ENCODE measurements around the gene HOXC9.

HOXC9 gene

GRCh38 chr12:54007538-54008259, 7.7 kb downstream of the HOXC9 start:
- no peak overlapping the region for H3K4me3 ChIP-seq (ENCODE audit: low read depth in 1 of 2, low read length in 2 of 2)
- no peak overlapping the region for H3K27ac ChIP-seq (ENCODE audit: low read length)
- no peaks in the 10 kb centered on the region for H3K36me3 ChIP-seq (ENCODE audit: control insufficient read depth in 1 of 2, insufficient read depth in 2 of 2, low read length in 2 of 2)
- H3K4me1 ChIP-seq (ENCODE audit: control insufficient read depth in 1 of 2, insufficient read depth in 2 of 2, low read length in 2 of 2), result peaks cover 0 to 17% of the 10 kb centered on the region in 2 donors
- peaks cover 87% of the 10 kb centered on the region for H3K27me3 ChIP-seq (ENCODE audit: low read depth, low read length)
- H3K9me3 ChIP-seq (ENCODE audit: control insufficient read depth in 1 of 2, low read length in 2 of 2), result no peaks in the 10 kb centered on the region

- H3K4me3 ChIP-seq (ENCODE audit: low read depth in 1 of 2, low read length in 2 of 2), result no peak overlapping the region
- H3K27ac ChIP-seq (ENCODE audit: low read length), result no peak overlapping the region
Measured at GRCh38 chr12:54008260-54008552, 8.2 kb downstream of the HOXC9 start.

DNA sequence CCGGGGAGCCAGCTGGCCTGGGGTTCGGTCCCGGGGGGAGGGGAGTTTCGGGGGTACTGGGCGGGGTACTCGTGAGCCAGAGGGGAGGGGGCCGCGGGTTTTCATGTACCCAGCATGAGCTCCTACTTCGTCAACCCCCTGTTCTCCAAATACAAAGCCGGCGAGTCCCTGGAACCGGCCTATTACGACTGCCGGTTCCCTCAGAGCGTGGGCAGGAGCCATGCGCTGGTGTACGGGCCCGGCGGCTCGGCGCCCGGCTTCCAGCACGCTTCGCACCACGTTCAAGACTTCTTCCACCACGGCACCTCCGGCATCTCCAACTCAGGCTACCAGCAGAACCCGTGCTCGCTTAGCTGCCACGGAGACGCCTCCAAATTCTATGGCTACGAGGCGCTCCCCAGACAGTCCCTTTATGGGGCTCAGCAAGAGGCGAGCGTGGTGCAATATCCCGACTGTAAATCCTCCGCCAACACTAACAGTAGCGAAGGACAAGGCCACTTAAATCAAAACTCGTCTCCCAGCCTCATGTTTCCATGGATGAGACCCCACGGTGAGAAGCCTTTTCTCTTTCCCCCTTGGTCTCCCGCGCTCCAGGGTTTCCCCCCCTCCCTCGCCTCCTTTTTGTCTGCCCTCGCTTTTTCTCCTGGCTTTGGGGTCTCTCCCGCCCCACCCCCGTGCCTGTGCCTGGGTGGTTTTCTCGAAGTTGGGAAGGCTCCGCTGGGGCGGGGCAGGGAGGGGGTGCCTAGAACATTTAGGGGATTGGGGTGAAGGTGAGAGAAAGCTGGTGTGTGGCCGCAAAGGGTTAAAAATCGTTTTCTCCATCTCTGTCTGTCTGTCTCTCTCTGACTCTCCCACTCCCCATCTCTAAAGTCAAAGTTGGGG, 9.5 kb downstream of the HOXC9 start:
- Histone ChIP-seq H3K4me1 (ENCODE audit: control insufficient read depth in 1 of 2, insufficient read depth in 2 of 2, low read length in 2 of 2) (peaks cover 0 to 20% of the 10 kb centered on the region in 2 donors), H3K36me3 (ENCODE audit: control insufficient read depth in 1 of 2, insufficient read depth in 2 of 2, low read length in 2 of 2) (no peaks in the 10 kb centered on the region), H3K9me3 (ENCODE audit: control insufficient read depth in 1 of 2, low read length in 2 of 2) (no peaks in the 10 kb centered on the region), H3K27ac (ENCODE audit: low read length) (no peak overlapping the region), H3K27me3 (ENCODE audit: low read depth, low read length) (peaks cover 89% of the 10 kb centered on the region), H3K4me3 (ENCODE audit: low read depth in 1 of 2, low read length in 2 of 2) (peak overlapping the region in 1 of 2 donors; percentile 47)

More at GRCh38 chr12:54008260-54008552, 8.2 kb downstream of the HOXC9 start:
- Histone ChIP-seq H3K27me3 (ENCODE audit: low read depth, low read length) (peaks cover 87% of the 10 kb centered on the region), H3K4me1 (ENCODE audit: control insufficient read depth in 1 of 2, insufficient read depth in 2 of 2, low read length in 2 of 2) (peaks cover 0 to 17% of the 10 kb centered on the region in 2 donors), H3K9me3 (ENCODE audit: control insufficient read depth in 1 of 2, low read length in 2 of 2) (no peaks in the 10 kb centered on the region), H3K36me3 (ENCODE audit: control insufficient read depth in 1 of 2, insufficient read depth in 2 of 2, low read length in 2 of 2) (no peaks in the 10 kb centered on the region)

DNA sequence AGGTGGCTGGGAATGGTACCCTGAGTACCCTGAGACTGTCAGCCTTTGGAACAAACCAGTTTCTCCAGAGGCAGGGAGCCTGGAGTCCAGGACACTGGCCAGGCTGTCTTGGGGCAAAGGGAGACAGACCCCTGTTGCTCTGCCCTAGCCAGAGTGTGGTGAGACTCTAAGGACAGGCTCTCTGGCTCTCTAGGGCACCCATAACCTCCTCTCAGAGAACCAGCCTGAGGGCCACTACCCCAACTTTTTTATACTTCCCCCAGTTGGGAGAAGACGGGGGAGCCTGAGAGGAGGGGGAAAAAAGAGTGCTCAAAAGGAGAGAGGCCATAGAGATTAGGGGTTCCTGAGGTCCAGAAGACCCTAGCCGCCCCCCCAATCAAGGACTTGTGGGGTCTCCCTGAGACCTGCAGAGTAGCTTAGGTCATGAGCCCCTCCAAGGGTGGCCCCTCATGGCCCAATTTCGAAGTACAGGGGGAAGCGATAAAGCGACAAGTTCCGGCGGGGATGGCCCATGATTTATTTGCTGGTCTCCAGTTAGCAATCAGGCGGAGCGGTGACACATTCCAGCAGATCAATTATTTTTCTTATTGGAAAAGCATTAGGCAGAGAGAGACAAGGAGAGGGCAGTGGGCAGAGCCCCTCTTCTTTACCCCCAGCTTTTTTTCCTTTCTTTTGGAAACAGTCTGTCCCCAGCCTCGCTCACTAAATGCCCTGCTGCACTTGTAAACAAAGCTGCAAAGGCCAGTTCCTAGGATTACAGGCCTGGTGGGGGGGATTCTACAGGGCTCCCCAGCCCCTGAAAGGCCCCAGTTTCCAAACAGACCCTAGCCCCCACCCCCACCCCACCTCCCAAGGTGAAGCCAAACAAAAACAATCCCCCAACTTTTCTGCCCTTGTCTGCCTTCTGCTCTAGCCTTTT, 10.4 kb downstream of the HOXC9 start:
- H3K27me3 ChIP-seq (ENCODE audit: low read depth, low read length), result peaks cover 89% of the 10 kb centered on the region
- H3K4me1 ChIP-seq (ENCODE audit: control insufficient read depth in 1 of 2, insufficient read depth in 2 of 2, low read length in 2 of 2), result peaks cover 0 to 23% of the 10 kb centered on the region in 2 donors
- H3K36me3 ChIP-seq (ENCODE audit: control insufficient read depth in 1 of 2, insufficient read depth in 2 of 2, low read length in 2 of 2), result no peaks in the 10 kb centered on the region
- H3K4me3 ChIP-seq (ENCODE audit: low read depth in 1 of 2, low read length in 2 of 2), result no peak overlapping the region
- H3K9me3 ChIP-seq (ENCODE audit: control insufficient read depth in 1 of 2, low read length in 2 of 2), result no peaks in the 10 kb centered on the region
- H3K27ac ChIP-seq (ENCODE audit: low read length), result no peak overlapping the region

- Histone ChIP-seq H3K9me3 (ENCODE audit: control insufficient read depth in 1 of 2, low read length in 2 of 2) (no peaks in the 10 kb centered on the region), H3K27ac (ENCODE audit: low read length) (no peak overlapping the region), H3K36me3 (ENCODE audit: control insufficient read depth in 1 of 2, insufficient read depth in 2 of 2, low read length in 2 of 2) (no peaks in the 10 kb centered on the region), H3K27me3 (ENCODE audit: low read depth, low read length) (peaks cover 89% of the 10 kb centered on the region), H3K4me1 (ENCODE audit: control insufficient read depth in 1 of 2, insufficient read depth in 2 of 2, low read length in 2 of 2) (peaks cover 0 to 19% of the 10 kb centered on the region in 2 donors), H3K4me3 (ENCODE audit: low read depth in 1 of 2, low read length in 2 of 2) (no peak overlapping the region)
Measured at GRCh38 chr12:54010972-54011664, 11.2 kb downstream of the HOXC9 start.

DNA sequence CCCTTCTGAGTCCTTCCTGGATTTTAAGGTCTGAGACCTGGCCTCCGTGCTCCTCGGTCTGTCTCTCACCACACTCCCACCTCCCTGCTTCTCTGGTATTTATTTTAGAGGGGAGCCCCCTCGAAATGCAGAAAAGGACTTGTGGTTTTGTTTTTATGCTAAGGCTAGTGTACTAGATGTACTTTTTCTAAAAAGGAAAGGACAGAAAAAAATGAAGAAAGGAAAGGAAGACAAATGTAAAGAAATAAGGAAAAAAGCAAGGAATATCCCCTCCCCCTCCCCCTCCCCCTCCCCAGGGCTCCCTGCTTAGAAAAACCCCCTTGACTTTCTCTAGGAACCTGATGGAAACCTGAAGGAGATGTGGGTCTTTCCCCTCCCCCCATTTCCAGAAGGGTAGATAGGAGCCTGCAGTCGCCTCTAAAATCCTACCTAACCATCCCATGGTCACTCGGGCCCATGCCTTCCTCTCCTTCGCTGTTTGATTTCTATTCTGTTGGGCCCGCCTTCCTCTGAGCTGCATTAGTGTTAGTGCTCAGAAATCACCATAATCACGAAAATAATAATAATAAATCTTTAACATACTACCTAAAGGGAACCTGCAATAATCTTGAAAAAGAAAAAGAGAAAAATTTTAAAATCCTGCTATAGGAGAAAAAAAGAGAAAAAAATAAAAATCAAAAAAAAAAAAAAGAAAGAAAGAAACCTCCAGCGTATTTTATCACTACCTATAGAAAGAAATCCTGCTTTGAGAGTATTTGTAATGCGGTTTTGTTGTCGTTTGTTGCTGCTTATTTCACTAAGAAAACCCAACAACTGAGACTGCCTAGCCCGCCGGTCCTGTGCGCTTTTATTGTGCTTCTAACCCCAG, 11.9 kb downstream of the HOXC9 start:
- peaks cover 0 to 16% of the 10 kb centered on the region in 2 donors for H3K4me1 ChIP-seq (ENCODE audit: control insufficient read depth in 1 of 2, insufficient read depth in 2 of 2, low read length in 2 of 2)
- H3K27ac ChIP-seq (ENCODE audit: low read length), result no peak overlapping the region
- H3K27me3 ChIP-seq (ENCODE audit: low read depth, low read length), result peaks cover 84% of the 10 kb centered on the region

DNA sequence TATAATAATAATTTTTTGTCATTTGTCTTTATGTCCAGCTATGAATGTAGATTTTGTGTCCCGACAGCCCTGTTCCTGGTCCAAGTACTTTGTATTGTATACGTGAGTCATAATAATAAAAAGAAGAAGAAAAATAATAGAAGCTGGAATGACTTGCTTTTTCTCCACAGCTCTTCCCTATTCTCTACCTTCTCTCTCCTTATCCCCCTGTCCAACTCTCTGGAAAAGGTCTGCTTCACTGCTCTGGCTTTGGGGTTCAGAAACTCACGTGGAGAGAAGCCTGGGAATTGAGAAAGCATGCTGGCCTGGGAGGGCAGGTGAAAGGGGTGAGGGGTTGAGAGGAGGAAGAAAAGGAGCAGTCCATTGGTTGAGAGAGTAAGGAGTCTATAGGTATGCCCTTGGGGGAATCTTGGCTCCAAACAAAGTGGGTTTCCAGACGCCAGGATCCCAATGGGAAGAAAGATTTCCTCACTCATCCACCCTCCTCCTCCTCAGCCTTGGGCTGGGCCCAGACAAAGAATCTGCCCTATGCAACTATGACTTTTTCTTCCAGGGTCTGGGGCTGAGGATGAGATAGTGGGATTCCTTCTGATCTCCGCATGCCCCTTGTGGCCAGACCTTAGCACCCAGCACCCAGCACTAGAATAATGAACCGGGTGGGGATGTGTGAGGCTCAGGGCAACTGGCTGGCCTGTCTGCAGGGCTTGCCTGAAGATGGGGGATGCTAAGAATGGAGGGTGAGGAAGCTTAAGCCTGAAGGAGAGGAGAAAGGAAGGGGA, 12.9 kb downstream of the HOXC9 start:
- Histone ChIP-seq H3K4me3 (ENCODE audit: low read depth in 1 of 2, low read length in 2 of 2) (no peak overlapping the region), H3K4me1 (ENCODE audit: control insufficient read depth in 1 of 2, insufficient read depth in 2 of 2, low read length in 2 of 2) (peaks cover 0 to 25% of the 10 kb centered on the region in 2 donors), H3K36me3 (ENCODE audit: control insufficient read depth in 1 of 2, insufficient read depth in 2 of 2, low read length in 2 of 2) (no peaks in the 10 kb centered on the region), H3K27me3 (ENCODE audit: low read depth, low read length) (peaks cover 81% of the 10 kb centered on the region), H3K9me3 (ENCODE audit: control insufficient read depth in 1 of 2, low read length in 2 of 2) (no peaks in the 10 kb centered on the region), H3K27ac (ENCODE audit: low read length) (no peak overlapping the region)

More for the DNA sequence above, 11.9 kb downstream of the HOXC9 start:
- no peaks in the 10 kb centered on the region for H3K9me3 ChIP-seq (ENCODE audit: control insufficient read depth in 1 of 2, low read length in 2 of 2)
- no peak overlapping the region for H3K4me3 ChIP-seq (ENCODE audit: low read depth in 1 of 2, low read length in 2 of 2)
- no peaks in the 10 kb centered on the region for H3K36me3 ChIP-seq (ENCODE audit: control insufficient read depth in 1 of 2, insufficient read depth in 2 of 2, low read length in 2 of 2)

DNA sequence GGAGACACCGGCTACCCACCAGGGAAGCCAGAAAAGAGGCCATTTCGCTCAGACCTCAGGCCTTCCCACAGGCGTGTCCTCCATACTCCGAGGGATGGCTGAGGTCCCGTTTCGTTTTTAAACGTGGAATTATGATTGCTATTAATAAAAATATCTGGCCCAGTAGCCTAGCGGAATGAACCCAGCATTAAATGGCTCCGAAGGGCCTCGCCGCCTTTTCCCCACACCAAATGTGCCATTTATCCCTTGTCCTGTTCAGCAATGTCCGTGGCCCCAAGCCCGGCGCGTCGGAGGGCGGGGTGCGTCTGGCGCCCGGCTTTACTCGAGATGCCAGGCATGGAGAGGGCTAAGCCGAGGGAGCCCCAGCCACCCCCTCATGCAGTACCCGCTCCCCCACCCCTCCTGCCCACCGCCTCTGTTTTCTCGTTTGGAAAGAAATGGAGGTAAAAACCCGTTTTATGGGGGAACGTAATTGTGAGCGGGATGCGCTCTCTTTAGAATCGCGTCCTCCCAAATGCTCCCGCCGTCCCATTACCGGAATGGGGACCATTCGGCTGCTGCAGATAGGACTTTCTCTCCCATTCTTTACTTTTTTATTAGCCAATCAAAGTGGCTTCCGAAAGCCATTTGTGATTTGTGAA, 14.5 kb downstream of the HOXC9 start:
- no peak overlapping the region for H3K27ac ChIP-seq (ENCODE audit: low read length)
- H3K9me3 ChIP-seq (ENCODE audit: control insufficient read depth in 1 of 2, low read length in 2 of 2), result no peaks in the 10 kb centered on the region
- peak overlapping the region in 1 of 2 donors; percentile 6 for H3K4me3 ChIP-seq (ENCODE audit: low read depth in 1 of 2, low read length in 2 of 2)
- no peaks in the 10 kb centered on the region for H3K36me3 ChIP-seq (ENCODE audit: control insufficient read depth in 1 of 2, insufficient read depth in 2 of 2, low read length in 2 of 2)
- H3K4me1 ChIP-seq (ENCODE audit: control insufficient read depth in 1 of 2, insufficient read depth in 2 of 2, low read length in 2 of 2), result peaks cover 0 to 24% of the 10 kb centered on the region in 2 donors
- peaks cover 80% of the 10 kb centered on the region for H3K27me3 ChIP-seq (ENCODE audit: low read depth, low read length)
